Kidney capillary endothelial cell (primary cell): ENCODE data around the gene ZNF438.

Source experiments
- DNase-seq: peaks from one replicate; pipeline ENCODE4 v3.0.0-alpha.2; 2018; ENCODE audit warnings: low spot score

Gene ZNF438

DNA sequence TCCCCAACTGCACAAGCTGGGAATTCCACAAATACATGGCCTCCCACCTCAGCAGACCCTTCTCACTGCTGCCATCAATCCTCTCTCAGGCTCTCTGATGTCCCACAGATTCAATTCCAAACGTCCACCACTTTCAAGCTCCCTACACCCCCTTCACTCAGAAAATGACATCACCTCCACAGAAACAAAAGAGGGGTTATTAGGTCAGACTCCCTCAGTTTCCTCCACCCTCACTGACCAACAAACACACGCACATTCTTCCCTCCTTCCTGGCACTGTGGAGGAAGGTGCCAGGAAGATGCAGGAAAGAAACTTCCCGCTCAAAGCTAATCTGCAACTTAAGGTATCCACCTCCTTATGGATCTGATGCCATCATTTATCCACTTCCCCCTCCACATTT, 18.3 kb downstream of the ZNF438 start:
- no peak for DNase-seq

DNA sequence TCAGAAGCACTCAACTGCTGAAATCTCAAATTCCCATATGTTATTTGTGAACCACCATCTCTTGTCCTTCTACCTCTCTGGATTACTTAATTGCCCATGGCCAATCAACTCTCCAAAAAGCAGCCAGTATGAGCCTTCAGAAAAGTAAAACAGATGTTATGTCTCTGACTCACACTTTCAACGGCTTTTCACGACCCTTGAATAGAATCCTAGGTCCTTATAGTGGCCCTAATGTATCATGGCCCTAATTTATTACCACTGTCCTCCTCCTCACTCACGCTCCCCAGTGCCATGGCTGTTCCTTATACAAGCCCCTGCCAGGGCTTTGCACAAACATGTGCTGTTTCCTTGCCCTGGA, 20.0 kb downstream of the ZNF438 start:
- DNase-seq = no peak

GRCh38 chr10:31011017-31011664, 20.5 kb downstream of the ZNF438 start:
- peak; percentile 39 for DNase-seq

DNA sequence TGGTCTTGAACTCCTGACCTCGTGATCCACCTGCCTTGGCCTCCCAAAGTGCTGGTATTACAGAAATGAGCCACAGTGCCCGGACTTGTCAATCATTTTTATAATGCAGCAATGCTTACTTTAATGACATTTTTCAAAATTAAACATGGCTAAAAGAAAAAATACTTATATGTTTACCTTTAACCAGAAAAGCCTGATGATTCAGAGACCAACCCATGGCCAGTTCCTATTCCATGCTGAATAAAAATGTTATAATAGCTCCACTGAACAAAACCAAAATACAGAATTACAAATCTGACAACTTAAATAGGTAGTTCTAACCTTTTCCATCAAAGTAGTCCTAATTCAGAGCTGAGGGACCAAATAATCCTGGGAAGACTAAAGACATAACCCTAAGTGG, 21.6 kb downstream of the ZNF438 start:
- DNase-seq = no peak

DNA sequence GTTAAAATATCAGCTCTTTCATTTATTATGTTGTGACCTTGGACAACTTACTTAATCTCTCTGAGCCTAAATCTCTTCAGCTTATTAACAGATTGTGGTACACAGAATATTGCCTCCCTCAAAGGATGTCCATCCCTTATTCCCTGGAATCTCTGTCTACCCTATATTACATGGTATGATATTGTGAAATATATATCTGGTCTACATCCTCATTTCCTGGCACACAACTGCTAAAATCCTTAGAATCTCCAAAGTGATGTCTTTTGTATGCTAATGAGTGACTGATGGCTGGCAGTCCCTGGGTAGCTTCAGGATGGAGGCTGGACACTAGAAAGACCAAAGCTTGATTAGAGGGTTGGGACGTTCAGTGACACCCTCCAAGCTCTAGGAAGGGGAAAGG, 25.8 kb downstream of the ZNF438 start:
- no peak for DNase-seq

DNA sequence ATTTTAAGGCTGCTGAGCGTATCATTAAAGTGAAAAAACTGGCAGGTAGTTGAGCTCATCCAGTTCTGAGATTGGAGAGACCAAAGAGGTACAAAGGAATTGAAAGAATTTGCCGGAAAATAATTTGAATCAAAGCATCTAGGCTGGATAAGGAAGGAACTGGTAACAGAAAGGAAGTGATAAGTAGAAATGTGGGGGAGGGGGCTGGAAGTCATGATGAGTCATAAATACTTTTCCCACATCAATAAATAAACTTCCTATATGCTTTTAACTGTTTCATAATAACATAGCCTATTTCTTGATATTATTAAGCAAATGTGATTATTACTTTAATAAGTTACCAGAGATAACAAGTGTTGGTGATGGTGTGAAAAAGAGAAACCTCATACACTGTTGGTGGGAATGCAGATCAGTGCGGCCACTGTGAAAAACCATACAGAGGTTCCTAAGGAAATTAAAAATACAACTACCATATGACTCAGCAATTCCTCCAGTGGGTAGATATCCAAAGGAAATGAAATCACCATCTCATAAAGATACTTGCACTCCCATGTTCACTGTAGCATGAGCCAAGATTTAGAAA, 27.0 kb downstream of the ZNF438 start:
- peak; percentile 90 for DNase-seq

DNA sequence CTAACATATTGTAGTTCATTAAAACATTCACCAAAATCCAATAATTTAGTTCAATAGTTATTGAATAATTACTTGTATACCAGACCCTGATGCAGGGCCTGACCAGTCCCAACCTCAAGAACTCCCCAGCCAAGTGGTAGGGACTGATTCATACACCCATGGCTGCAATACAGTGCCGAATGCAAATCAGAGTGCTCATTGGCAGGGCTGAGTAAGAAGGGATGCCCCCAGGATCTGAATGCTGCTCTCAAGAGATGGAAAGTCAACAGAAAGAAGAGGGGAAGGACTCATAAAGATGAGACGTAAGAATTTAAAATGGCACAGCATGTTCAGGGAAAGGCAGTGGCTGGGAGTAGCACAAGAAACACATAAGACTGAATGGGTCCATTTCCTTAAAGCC, 29.9 kb downstream of the ZNF438 start:
- no peak for DNase-seq

- no peak for DNase-seq
Measured at GRCh38 chr10:31000867-31001266, 30.8 kb downstream of the ZNF438 start.

DNA sequence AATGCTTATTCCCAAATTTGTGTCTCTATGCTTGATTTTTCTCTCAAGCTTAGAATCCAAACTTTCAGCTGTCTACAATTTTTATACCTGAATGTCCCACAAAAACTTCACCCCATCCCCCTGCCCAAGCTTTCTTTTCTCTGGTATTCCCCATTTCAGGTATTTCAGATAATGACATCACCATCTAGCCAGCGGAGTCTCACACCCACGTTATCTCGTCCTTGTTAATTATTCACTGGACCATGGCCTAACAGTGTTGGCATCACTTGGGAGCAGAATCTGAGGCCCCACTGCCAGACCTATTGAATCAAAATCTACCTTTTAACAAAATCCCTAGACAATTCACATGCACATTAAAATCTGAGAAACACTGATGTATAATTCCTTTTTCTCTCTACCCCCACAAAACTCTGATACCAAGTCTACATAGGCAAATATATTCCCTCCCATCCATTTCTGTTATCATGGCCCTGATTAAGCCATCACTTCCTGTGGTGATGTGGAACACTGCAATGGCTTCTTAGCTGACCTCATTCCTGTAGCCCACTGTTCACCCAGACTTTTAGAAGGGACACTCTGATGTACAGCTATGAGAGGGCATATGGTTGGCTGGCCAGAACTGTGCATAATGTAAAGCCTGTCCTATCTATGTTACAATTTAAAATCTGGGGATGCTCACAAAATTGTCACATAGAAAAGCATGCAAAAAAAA, 31.4 kb downstream of the ZNF438 start:
- DNase-seq = no peak

- DNase-seq = peak; percentile 91
Measured at GRCh38 chr10:30999070-30999712, 32.5 kb downstream of the ZNF438 start.

DNA sequence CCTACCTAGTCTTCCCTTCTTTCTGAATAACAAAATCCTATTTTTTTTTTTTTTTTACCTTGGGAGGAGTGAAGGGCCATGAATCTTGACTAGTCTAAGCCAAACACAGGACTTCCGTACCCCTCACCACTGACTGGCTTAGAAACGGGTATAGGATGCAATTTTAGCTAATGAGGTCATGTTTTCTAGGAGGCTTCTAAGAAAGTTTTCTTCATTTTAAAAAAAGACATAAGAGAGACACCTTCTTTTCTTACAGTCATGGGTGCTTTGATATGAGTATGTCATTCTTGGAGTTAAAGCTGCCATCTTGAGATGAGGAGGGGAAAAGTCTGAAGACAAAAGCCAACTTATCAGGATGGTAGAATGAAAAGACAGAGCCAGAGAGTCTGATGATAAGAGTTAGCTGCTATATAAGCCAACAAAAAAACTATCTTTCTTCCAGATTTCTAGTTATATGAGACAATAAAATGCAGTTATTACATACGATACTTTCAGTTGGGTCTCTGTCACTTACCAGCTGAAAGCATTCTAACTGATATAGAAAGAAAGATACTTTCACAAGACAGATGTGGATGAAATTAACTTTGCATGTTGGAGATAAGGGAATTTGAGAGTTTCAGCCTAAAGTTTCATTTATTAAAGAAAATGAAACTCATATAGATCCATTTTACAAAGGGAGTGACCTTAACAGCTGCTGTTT, 34.0 kb downstream of the ZNF438 start:
- DNase-seq = no peak

- no peak for DNase-seq
Measured at GRCh38 chr10:30996481-30997005, 35.1 kb downstream of the ZNF438 start.

- no peak for DNase-seq
Measured at GRCh38 chr10:30995081-30995770, 36.4 kb downstream of the ZNF438 start.

DNA sequence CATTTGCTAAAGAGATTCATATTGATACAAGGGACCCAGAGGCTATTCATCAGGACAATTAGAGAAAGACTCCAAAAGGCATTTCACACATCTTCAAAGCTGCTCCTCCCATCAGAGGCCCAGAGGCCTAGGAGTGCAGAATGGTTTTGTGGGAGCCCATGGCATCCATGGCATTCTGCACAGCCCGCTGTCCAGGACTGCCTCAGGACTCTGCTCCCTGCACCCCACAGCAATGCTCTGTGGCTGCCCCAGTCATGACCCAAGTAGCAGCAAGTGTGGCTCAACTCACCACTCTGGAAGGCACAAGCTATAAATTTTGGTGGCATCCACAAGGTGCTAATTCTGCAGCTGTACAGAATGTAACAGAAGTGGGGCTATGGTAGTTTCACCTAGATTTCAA, 38.5 kb downstream of the ZNF438 start:
- no peak for DNase-seq

- no peak for DNase-seq
Measured at GRCh38 chr10:30992681-30993080, 39.0 kb downstream of the ZNF438 start.

DNA sequence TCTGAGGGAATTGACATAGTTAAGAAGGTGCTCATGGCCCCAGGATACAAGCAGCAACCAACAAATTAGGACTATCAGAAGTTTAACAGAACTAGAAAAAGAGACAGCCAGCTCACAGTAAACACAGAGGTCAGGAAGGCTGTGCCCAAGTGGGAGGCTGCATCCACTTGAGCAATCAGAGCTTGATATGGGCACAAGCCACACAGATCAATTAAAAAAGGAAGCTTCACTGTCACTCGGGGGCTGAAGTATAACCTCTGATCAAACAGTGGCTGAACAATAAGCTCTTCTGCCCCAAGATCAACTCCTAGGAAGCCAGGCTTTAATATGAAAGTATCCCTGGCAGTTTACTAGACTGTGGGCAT, 40.0 kb downstream of the ZNF438 start:
- DNase-seq = no peak

DNA sequence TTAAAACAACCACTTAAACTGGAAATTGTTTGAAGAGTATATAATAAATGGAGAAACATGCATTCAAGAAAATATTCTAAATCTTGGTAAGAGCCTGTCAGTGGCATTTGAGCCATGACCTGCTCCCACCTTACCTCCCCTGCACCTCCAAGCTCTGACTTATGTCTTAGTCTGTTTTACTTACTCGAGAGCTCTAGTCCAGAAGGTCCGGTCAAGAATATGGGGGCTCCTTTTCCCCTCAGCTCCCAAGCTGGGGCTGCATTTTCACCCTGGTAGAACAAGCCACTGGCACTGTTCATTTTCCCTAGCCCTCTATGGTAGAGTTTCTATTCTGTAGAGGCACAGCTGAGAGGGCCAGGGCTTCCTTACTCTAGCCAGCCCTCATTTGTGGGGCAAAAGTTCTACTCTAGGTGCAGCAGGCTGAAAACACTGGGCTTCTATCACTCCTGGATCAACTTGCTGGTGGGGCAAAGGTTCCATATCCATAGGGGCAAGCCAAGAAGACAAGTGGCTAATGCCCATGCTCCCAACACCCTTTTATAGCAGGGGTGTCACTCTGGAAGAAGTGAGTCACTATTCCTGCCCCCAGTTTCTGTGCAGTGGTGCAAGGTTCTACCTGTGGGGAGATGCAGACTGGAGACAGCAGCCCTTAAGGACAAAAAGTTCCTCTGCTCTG, 40.6 kb downstream of the ZNF438 start:
- DNase-seq = no peak

DNA sequence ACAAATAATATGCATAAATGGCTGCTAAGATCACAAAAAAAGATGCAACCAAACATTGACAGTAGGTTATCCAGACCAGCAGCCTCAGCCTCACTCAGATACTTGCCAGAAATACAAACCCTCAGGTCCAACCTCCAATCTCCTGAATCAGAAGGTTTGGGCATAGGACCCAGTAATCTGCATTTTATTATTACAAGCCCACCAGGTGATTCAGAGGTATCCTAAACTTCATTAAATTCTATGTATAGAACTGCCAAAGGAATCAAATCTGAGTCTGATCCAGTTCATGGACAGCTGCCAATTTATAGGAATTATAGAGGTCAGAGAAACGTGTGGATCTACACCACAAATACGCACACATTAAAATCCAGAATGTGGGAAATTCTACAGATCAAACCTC, 41.3 kb downstream of the ZNF438 start:
- no peak for DNase-seq

DNA sequence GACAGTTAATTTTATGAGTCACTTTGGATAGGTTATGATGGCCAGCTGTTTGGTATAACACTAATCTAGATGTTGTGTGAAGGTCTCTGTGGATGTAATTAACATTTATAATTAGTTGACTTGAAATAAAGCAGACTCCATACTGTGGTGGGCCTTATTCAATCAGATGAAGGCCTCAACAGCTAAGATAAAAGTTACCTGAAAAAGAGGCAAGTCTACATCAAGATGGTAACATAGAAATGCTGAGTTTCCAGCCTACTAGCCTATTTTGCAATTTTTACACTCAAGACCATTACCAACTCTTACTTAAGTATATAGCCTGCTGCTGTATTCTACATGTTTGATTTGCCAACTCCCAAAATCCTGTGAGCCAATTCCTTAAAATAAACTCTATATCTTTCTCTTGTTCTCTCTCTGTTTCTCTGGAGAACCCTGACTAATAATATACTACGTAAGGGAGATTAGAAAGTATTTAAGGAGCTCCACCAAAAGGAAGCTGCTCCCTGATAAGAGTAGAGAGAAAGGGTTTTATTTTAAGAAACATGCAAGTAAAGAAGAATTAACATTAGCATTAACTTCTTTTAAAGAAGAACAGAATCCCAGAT, 42.7 kb downstream of the ZNF438 start:
- DNase-seq = no peak

DNA sequence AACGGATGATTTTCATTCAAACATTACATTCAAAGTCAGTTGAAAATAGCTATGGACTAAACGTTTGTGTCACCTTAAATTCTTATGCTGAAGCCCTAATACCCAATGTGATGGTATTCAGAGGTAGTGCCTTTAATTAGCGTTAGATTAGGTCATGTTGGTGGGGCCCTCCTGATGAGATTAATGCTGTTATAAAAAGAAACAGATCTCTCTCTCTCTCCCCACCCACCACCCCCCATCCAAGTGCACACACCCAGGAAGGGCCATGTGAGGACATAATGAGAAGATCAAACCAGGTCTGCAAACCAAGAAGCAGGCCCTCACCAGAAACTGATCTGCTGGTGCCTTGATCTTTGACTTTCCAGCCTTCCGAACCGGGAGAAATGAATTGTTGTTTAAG, 44.2 kb downstream of the ZNF438 start:
- DNase-seq = no peak

GRCh38 chr10:30986053-30986555, 45.6 kb downstream of the ZNF438 start:
- no peak for DNase-seq
